ENCODE results near the gene SIRPG. TPM values are rescaled to one million over a fixed set of nuclear protein-coding genes. Genes with fewer than 3 reads are reported as not detected.

SIRPG gene
- total RNA-seq, 1 donor from 2014 or later, result 0.97 TPM

DNA sequence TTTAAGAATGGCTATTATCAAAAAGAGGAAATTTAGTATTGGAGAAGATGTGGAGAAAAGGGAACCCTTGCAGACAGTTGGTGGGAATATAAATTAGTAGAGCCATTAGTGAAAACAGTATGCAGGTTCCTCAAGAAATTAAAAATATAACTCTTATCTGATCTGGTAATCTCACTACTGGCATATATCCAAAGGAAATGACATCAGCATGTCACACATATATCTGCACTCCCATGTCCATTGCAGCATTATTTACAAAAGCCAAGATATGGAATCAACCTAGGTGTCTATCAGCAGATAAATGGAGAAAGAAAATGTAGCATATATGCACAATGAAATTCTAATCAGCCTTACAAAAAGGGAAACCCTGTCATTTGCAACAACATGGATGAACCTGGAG, 2.6 kb downstream of the SIRPG start:
- Histone ChIP-seq H3K27me3 (ENCODE audit: low read depth) (no peaks in the 10 kb centered on the region), H3K4me1 (no peaks in the 10 kb centered on the region), H3K36me3 (no peaks in the 10 kb centered on the region), H3K4me3 (no peak overlapping the region), H3K9me3 (no peaks in the 10 kb centered on the region), H3K27ac (no peak overlapping the region)
- DNase-seq (no peak), ATAC-seq (no peak)
- intact Hi-C loops (cut with DNase I), result no loop called here
- TF ChIP-seq, protein P1, sequence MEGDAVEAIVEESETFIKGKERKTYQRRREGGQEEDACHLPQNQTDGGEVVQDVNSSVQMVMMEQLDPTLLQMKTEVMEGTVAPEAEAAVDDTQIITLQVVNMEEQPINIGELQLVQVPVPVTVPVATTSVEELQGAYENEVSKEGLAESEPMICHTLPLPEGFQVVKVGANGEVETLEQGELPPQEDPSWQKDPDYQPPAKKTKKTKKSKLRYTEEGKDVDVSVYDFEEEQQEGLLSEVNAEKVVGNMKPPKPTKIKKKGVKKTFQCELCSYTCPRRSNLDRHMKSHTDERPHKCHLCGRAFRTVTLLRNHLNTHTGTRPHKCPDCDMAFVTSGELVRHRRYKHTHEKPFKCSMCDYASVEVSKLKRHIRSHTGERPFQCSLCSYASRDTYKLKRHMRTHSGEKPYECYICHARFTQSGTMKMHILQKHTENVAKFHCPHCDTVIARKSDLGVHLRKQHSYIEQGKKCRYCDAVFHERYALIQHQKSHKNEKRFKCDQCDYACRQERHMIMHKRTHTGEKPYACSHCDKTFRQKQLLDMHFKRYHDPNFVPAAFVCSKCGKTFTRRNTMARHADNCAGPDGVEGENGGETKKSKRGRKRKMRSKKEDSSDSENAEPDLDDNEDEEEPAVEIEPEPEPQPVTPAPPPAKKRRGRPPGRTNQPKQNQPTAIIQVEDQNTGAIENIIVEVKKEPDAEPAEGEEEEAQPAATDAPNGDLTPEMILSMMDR (IDR thresholded peaks at IDR 0.05), result no peak

DNA sequence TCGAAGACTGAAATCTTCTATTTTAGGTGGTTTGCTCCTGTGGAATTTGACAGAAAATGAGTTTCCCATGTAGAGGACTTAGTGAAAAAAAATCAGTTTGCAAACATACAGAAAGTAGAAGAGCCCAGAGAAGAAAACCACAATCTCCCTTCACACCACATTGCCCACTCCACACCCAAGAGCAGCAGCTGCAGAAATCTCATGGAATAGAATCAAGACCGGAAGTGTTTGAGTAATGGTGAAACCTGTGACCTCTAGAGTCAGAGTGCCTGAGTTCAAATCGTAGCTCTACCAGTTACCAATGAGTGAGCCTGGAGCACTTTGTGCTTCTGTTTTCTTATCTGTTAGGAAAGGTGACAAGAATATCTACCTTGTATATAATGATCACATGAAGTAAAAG, 4.6 kb downstream of the SIRPG start:
- no peak for ATAC-seq
- no peak for DNase-seq
- no peaks in the 10 kb centered on the region for H3K36me3 ChIP-seq
- intact Hi-C loops (cut with DNase I), result no loop called here
- TF ChIP-seq, protein P1 (IDR thresholded peaks at IDR 0.05), result no peak
- H3K9me3 ChIP-seq, result no peaks in the 10 kb centered on the region
- no peak overlapping the region for H3K27ac ChIP-seq
- no peaks in the 10 kb centered on the region for H3K27me3 ChIP-seq (ENCODE audit: low read depth)
- no peaks in the 10 kb centered on the region for H3K4me1 ChIP-seq
- H3K4me3 ChIP-seq, result no peak overlapping the region

DNA sequence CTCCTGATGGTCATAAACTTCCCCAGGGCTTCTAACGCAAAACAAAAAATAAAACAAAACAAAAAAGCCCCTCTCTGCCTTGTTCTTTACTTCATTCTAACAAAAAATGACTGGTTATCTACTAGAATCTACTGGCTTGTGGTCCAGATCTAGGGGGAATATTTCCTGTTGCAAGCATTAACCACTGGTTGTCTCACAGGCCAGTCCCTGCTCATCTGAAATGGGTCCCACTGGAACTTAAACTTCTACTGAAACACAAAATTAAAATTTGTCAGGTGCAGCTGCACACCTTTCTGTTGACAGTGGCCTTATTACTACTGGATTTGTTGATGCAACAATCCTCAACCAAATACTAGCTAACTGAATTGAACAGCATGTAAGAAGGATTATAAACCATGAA, 5.5 kb downstream of the SIRPG start:
- intact Hi-C loops (cut with DNase I), result no loop called here

DNA sequence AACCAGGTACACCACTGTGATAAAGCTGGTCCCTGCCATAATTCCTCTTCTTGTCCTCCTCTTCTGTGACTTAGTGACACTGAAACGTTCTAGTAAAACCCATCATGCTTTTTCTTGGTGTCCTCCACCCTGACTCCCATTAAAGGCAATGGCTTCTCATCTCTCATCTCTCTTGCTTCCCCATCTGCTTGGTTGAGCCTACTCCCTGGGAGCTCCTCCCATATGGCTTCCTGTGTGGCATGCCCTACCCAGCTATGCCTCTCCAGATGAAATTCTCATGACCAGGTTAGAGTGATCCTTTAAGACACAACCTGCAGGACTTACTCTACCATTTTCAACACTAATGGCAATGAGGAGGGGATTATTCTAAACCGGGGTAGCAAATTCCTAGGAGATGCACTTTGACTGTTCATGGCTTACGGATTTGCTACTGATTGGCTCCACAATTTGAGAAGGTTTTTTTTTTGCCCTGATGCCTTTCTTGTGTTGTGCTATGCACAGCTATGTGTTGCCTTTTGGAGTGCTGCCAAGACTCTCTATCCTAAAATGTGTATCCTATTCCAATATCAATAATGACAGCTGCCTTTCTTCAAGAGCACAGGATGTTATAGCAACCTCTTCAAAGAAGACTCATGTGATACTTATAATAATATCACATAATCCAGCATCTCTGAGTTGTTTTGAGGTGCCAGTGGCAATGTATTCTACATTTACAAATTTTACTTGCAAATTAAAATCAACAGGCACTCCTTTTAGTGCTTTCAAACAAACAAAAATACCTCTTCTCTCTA, 6.1 kb downstream of the SIRPG start:
- Histone ChIP-seq H3K4me1 (no peaks in the 10 kb centered on the region), H3K27me3 (ENCODE audit: low read depth) (no peaks in the 10 kb centered on the region), H3K4me3 (no peak overlapping the region), H3K36me3 (no peaks in the 10 kb centered on the region), H3K9me3 (no peaks in the 10 kb centered on the region), H3K27ac (no peak overlapping the region)
- TF ChIP-seq, protein P1 (IDR thresholded peaks at IDR 0.05), result no peak
- ATAC-seq, result no peak
- DNase-seq, result no peak
- intact Hi-C loops (cut with DNase I), result no loop called here

More for the DNA sequence above, 5.5 kb downstream of the SIRPG start:
- ATAC-seq (no peak), DNase-seq (no peak)
- Histone ChIP-seq H3K4me3 (no peak overlapping the region), H3K27ac (no peak overlapping the region), H3K9me3 (no peaks in the 10 kb centered on the region), H3K36me3 (no peaks in the 10 kb centered on the region), H3K4me1 (no peaks in the 10 kb centered on the region), H3K27me3 (ENCODE audit: low read depth) (no peaks in the 10 kb centered on the region)
- TF ChIP-seq, protein P1 (IDR thresholded peaks at IDR 0.05), result no peak

DNA sequence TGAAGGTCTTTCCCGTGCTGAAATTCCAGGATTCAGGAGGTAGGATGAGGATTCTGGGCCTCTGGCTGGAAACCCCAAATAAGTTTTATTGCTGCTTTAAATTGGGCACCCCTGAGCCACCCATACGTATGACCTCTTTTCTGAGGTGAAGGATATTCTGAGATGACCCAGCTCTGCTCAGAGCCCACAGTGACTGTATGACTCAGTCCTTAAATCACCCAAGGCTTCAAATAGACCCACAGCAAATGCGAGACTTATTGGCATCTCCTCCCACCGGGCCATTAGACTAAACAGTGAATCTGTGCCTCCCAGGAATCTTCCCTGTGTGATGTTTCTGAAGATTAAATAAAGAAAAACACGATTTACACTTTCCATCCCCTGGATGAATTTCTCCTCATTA, 9.5 kb downstream of the SIRPG start:
- Histone ChIP-seq H3K27me3 (ENCODE audit: low read depth) (peaks cover 14% of the 10 kb centered on the region), H3K27ac (no peak overlapping the region), H3K36me3 (no peaks in the 10 kb centered on the region), H3K4me3 (no peak overlapping the region), H3K9me3 (no peaks in the 10 kb centered on the region), H3K4me1 (no peaks in the 10 kb centered on the region)
- DNase-seq, result no peak
- intact Hi-C loops (cut with DNase I), result no loop called here
- TF ChIP-seq, protein P1 (IDR thresholded peaks at IDR 0.05), result no peak
- ATAC-seq, result no peak
